Right lobe of liver (tissue), 6 donors: ENCODE results near the gene BCDIN3D. TPM values are rescaled to one million over a fixed set of nuclear protein-coding genes. Genes with fewer than 3 reads are reported as not detected.
A peak's percentile ranks its signal among the peaks of the same experiment; 100 is the strongest.

ENCODE experiments used
- ATAC-seq, 4 donors: fragments of 200-7000 bp; cut with Tn5 transposase; one replicate each; pipeline ENCODE4 v1.9.1; 2020; ENCODE audit warnings: mild to moderate bottlenecking in 4 of 4, moderate library complexity in 4 of 4
- DNase-seq, 3 donors: peaks; one replicate each; pipeline ENCODE4 v3.0.0-alpha.2; 2020
- H3K27ac ChIP-seq, 3 donors: fragments of 200-600 bp; one replicate each; pipeline ENCODE4 v1.8.0; 2022
- H3K27me3 ChIP-seq, 2 donors: fragments of 200-600 bp; one replicate each; pipeline ENCODE4 v1.8.0; 2022
- H3K36me3 ChIP-seq, 4 donors: fragments of 200-600 bp; sonication (generic) in 1 of 4; one replicate each; pipeline versions ENCODE4 v1.5.1 to v1.8.0; 2017 to 2022; ENCODE audit warnings: control low read depth in 1 of 4
- H3K4me1 ChIP-seq, 4 donors: fragments of 200-600 bp; sonication (generic) in 1 of 4; one replicate each; pipeline versions ENCODE4 v1.5.1 to v1.8.0; 2017 to 2022; ENCODE audit warnings: control low read depth in 1 of 4
- H3K4me3 ChIP-seq, 3 donors: fragments of 200-600 bp; one replicate each; pipeline ENCODE4 v1.8.0; 2022
- H3K9me3 ChIP-seq, 4 donors: fragments of 200-600 bp; sonication (generic) in 1 of 4; one replicate each; pipeline versions ENCODE4 v1.5.1 to v1.8.0; 2017 to 2022; ENCODE audit warnings: control low read depth in 1 of 4
- POLR2A ChIP-seq: fragments of 450-650 bp; IDR thresholded peaks from one replicate; pipeline ENCODE4 v1.6.1; 2017; ENCODE audit warnings: antibody characterized with exemption, mild to moderate bottlenecking
- WGBS: methylation state at CpG from one replicate; pipeline ENCODE4 v1.1.6; 2018; ENCODE audit warnings: low coverage, low lambda C conversion rate; ENCODE audit not compliant: insufficient coverage; ENCODE audit errors: missing lambda C conversion rate; 5-methylcytosine and 5-hydroxymethylcytosine counted together
- intact Hi-C, 2 donors: fragments of 100-400 bp; cut with DNase I; formaldehyde crosslinking; loops; one replicate each; pipeline versions ENCODE4 v1.11.2 to v1.14.1; 2022
- total RNA-seq, 6 experiments: library from RNA; depleted of rRNA in 2 of 6; stranded (reverse); fragments of >200 nt in 2 of 6; fragmentation: NEBNext Ultra II Directional in 3 of 6; extraction: Animal tissue kit (Norgen Biotek cat#: 25700) in 3 of 6; gene quantifications; one replicate each; pipeline versions ENCODE4 v1.1.0 to v1.2.4, GENCODE V29; 2016 to 2023
- TF ChIP-seq, protein P1 (sequence below), 4 donors: fragments of 200-600 bp in 3 of 4; fragments of 450-650 bp in 1 of 4; IDR thresholded peaks; one replicate each; pipeline versions ENCODE4 v1.5.1 to v1.8.0; 2016 to 2022; ENCODE audit warnings: antibody characterized with exemption in 4 of 4, mild to moderate bottlenecking in 2 of 4
- donor health status: DM: no; HTN: yes; CAD: no.
- donor health status: DM: no; HTN: no; CAD: no.
- donor health status: DM: no; HTN: no; CAD: no.
- donor health status: DM: no; HTN: yes; CAD: no.
- donor health status: DM: no; HTN: yes; CAD: no.

BCDIN3D gene
- total RNA-seq, 6 experiments from 2014 or later = 1.6 to 3.6 (median 2.6) TPM

DNA sequence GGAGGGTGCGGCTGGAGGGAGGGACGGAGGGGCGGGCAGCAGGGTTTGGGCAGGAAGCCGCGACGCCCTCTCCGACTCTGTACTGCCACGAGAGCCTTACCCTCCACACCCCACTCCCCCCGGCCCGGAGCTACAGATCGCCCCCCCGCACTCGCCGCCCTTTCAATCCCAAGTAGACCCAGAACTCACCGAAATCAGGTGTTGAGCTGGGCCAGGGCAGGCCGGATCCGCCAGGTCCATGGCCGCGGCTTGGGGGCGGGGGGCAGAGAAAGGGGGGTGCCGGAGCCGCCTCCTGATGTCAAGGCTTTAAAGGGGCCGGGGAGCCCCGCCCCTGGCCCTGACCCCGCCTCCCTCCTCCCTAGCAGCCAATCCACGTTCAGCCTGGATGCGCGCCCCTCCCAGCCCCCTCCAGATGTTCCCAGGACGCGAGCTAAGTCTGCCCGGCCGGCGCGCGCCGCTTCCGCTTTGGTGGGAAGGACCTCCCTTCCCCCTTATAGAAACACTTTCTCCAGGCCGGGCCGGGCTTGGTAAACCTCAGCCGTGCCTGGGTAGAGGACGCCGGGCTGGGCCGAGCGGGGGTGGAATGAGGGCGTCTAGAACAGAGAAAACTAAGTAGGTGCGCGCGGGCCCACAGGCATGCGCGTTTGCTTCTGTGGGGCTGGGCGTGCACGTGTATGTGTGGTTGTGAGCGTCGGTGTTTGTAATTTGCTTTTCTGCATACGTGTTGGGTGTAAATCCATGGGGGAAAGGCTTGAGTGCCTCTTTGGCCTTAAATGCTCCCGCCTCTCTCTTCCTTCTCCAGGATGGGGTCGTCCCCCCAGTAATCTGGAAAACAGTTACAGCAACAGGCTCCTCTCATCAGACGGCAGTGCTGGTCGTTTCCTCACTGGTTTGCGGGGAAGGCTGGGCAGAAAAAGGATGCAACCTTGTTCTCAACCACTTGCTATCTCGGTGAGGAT is 14.5 kb downstream of the BCDIN3D start, which contains the start of gene NCKAP5L:
NCKAP5L (minus strand) TSS at position 281 of the 959 bp plus-strand sequence. CDS start 24,369 bp downstream, outside the sequence.
- ATAC-seq (peak; percentile 96 to 97 (median 97)), DNase-seq (peak; percentile 97 to 98 (median 97))
- intact Hi-C loops = loop anchor here in 1 of 2 donors (10.0 kb wide), 1 partner anchor 54 kb away; no protein-coding TSS in a partner anchor
- peaks cover 0 to 15% (median 0%) of the 10 kb centered on the region in 4 donors for H3K4me1 ChIP-seq
- TF ChIP-seq, protein P1, sequence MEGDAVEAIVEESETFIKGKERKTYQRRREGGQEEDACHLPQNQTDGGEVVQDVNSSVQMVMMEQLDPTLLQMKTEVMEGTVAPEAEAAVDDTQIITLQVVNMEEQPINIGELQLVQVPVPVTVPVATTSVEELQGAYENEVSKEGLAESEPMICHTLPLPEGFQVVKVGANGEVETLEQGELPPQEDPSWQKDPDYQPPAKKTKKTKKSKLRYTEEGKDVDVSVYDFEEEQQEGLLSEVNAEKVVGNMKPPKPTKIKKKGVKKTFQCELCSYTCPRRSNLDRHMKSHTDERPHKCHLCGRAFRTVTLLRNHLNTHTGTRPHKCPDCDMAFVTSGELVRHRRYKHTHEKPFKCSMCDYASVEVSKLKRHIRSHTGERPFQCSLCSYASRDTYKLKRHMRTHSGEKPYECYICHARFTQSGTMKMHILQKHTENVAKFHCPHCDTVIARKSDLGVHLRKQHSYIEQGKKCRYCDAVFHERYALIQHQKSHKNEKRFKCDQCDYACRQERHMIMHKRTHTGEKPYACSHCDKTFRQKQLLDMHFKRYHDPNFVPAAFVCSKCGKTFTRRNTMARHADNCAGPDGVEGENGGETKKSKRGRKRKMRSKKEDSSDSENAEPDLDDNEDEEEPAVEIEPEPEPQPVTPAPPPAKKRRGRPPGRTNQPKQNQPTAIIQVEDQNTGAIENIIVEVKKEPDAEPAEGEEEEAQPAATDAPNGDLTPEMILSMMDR (IDR thresholded peaks at IDR 0.05) = no peak
- peak; percentile 75 for TF ChIP-seq POLR2A
- no peaks in the 10 kb centered on the region for H3K27me3 ChIP-seq
- H3K27ac ChIP-seq = peak within 1 kb of the TSS in 2 of 3 donors; percentile 73 to 83
- H3K9me3 ChIP-seq = no peaks in the 10 kb centered on the region
- H3K36me3 ChIP-seq = no peaks in the 10 kb centered on the region
- WGBS = 4% methylated on average over 18 of the region's 61 CpGs
- peak within 1 kb of the TSS; percentile 76 to 88 (median 80) for H3K4me3 ChIP-seq

DNA sequence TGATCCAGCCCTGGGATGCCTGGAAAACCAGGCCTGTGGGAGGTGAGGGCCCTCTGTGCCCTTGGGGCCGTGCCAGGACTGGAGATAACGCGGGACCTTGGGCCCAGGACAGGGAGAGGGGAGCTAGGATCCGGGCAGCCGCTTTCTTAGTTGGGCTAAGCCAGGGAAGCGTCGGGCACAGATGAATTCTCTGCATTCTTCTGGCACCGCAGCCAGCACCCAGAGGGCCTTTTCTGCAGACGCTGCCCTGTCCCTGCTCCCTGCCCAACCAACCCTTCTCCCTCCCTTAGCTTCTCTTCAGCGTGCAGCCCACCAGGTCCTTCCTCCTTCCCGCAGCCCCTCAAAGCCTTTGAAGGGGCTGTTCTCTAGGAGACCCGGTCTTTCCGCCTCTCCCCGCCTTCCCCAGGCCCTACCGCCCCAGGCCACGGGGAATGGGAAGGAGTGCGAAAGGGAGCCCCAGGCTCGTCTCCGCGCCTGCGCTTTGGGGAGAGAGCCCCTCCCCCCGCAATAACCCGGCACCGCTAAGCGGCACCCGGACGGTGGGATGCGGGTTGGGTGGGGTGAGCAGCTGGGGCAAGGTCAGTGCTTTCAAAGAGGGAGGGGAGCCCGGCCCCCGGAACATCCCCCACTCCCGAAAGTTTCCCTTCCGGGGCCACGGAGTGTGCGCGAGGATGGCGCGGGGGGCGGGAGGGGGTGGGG is 15.4 kb downstream of the BCDIN3D start:
- ATAC-seq = peak; percentile 64 to 66 (median 66)
- 2% methylated on average over 22 of the region's 38 CpGs for WGBS
- Histone ChIP-seq H3K4me3 (peak overlapping the region; percentile 76 to 88 (median 80)), H3K4me1 (peaks cover 0 to 15% (median 0%) of the 10 kb centered on the region in 4 donors), H3K9me3 (no peaks in the 10 kb centered on the region), H3K27ac (peak overlapping the region in 2 of 3 donors; percentile 73 to 83), H3K27me3 (no peaks in the 10 kb centered on the region), H3K36me3 (no peaks in the 10 kb centered on the region)
- TF ChIP-seq, protein P1 (IDR thresholded peaks at IDR 0.05) = no peak
- no peak for TF ChIP-seq POLR2A
- peak; percentile 72 to 82 (median 80) for DNase-seq
- intact Hi-C loops = loop anchor here in 1 of 2 donors (10.0 kb wide), 1 partner anchor 53 kb away; no protein-coding TSS in a partner anchor

DNA sequence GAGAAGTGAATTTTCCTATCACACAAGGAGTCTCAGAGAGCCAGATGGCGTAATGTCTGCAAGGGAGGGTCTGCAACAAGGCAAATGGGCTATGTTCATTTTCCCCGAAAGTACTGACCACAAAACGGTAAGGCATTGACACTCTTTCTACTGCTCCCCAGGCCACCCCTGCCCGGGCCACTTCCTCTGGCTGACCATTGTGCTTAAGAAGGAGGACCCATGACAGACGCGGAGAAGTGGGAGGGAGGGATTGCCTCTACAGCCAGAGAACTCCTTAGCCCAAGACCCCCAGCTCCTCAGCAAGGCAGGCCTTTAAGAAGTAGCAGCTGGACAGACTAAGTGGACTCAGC is 15.9 kb downstream of the BCDIN3D start:
- ATAC-seq = no peak
- Histone ChIP-seq H3K27ac (peak overlapping the region in 2 of 3 donors; percentile 73 to 83), H3K36me3 (no peaks in the 10 kb centered on the region)

DNA sequence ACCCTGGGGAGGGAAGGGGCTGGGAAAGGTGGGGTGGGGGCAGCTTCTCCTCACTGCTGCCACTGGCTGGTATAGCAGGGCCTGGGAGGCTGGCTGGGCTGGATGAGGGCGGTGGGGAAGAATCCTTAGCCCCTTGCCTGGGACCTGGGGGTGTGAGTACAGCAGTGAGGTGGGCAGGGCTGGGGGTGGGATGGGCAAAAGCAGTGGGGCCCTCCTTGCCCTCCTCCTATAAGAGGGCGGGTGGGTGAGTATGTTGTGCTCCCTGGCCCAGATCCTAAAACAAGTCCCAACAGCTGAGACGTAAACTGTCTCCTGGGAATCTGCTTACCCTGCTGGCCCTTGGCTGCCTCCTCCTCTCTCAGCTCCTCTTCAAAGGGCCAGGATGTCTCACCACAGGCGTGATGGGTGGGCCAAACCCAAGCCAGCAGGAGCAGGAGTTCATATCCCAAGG is 16.9 kb downstream of the BCDIN3D start:
- WGBS = no CpG with 5 or more reads among the region's 4 CpGs
- Histone ChIP-seq H3K4me1 (peaks cover 0 to 15% (median 0%) of the 10 kb centered on the region in 4 donors), H3K9me3 (no peaks in the 10 kb centered on the region), H3K36me3 (no peaks in the 10 kb centered on the region), H3K4me3 (no peak overlapping the region), H3K27me3 (no peaks in the 10 kb centered on the region), H3K27ac (no peak overlapping the region)
- TF ChIP-seq, protein P1 (IDR thresholded peaks at IDR 0.05) = no peak
- no peak for TF ChIP-seq POLR2A
- intact Hi-C loops = loop anchor here in 1 of 2 donors (10.0 kb wide), 1 partner anchor 51 kb away; no protein-coding TSS in a partner anchor
- no peak for ATAC-seq
- peak in 1 of 3 donors; percentile 49 for DNase-seq

More for the DNA sequence above, 15.9 kb downstream of the BCDIN3D start:
- peak overlapping the region; percentile 76 to 88 (median 80) for H3K4me3 ChIP-seq
- no peak for TF ChIP-seq POLR2A
- no peaks in the 10 kb centered on the region for H3K9me3 ChIP-seq
- no peak for DNase-seq
- H3K27me3 ChIP-seq = no peaks in the 10 kb centered on the region
- WGBS = 70% methylated on average over 4 of the region's 6 CpGs
- intact Hi-C loops = loop anchor here in 1 of 2 donors (10.0 kb wide), 1 partner anchor 52 kb away; no protein-coding TSS in a partner anchor
- peaks cover 0 to 15% (median 0%) of the 10 kb centered on the region in 4 donors for H3K4me1 ChIP-seq
